HG03135 (cell line): Measurements from ENCODE around the gene EHMT1.
"Not testable (repeated sequence)": the region's sequence is repeated elsewhere in the genome, so short reads cannot be mapped to it uniquely, and the experiment has no call there.

Source experiments
- ATAC-seq: cut with Tn5 transposase; IDR thresholded peaks from one replicate; pipeline ENCODE4 v1.9.1; 2021; ENCODE audit warnings: mild to moderate bottlenecking, moderate library complexity; ENCODE audit not compliant: unreplicated experiment

EHMT1 gene

DNA sequence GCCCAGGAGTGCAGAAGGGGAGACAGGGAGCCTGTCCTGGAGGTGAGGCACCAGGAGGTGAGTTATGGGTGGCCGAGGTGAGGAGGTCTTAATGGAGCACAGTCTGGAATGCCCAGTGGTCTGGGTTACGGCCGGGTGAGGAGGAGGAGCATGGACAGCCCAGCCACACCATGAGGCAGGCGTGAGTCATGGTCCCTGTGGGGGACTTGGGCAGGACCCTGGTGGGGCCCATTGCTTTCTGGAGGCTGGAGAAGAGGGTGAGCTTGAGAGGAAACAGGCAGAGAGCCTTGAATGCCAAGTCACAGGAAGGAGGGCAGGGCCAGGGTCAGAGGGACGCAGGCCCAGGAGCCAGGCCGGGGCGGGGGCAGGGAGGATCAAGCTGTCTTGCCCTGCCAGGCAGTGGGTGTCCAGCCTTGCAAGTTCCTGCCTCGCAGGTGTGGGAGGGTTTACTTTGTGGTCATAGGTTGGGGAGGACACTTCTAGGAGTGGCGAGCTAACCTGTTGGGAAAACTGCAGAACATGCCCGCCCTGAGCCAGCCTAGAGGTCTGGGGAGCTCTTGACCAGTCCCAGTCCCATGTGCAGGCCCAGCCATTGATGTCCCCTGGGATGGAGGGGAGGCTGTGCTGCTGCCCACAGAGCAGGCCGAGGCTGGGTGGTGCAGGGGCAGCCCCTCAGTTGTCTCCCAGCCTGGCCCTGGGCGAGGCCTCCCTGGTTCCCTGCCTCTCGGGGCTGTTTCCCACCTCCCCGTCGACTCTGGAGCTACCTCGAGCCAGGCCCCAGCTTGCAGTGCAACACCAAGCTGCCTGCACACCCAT, 261.6 kb downstream of the EHMT1 start:
- ATAC-seq: no peak

DNA sequence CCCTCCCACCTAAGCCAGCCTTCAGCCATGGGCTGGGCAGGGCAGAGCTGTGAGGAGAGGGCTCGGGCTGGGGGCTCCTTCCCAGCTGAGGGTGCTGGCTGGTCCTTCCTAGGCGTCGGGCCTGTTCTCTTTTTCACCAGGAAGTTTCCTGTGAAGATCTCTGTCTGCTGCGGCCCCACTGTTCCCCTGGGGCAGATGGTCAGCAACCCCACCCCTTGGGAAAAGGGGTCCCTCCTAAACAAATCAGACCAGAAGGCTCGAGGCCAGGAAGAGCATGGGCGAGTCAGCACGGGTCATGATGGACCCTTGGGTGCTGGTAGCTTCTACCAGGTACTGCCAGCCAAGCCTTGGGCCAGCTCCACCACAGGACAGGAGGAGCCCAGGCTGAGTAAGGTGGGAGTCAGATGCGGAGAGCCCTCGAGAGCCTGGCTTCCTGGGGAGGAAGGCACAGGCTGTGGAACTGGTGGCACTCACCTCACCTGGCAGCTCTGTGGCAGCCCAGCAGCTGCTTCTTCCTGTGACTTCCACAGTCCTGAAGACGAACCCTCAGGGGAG, 262.2 kb downstream of the EHMT1 start:
- no peak for ATAC-seq

DNA sequence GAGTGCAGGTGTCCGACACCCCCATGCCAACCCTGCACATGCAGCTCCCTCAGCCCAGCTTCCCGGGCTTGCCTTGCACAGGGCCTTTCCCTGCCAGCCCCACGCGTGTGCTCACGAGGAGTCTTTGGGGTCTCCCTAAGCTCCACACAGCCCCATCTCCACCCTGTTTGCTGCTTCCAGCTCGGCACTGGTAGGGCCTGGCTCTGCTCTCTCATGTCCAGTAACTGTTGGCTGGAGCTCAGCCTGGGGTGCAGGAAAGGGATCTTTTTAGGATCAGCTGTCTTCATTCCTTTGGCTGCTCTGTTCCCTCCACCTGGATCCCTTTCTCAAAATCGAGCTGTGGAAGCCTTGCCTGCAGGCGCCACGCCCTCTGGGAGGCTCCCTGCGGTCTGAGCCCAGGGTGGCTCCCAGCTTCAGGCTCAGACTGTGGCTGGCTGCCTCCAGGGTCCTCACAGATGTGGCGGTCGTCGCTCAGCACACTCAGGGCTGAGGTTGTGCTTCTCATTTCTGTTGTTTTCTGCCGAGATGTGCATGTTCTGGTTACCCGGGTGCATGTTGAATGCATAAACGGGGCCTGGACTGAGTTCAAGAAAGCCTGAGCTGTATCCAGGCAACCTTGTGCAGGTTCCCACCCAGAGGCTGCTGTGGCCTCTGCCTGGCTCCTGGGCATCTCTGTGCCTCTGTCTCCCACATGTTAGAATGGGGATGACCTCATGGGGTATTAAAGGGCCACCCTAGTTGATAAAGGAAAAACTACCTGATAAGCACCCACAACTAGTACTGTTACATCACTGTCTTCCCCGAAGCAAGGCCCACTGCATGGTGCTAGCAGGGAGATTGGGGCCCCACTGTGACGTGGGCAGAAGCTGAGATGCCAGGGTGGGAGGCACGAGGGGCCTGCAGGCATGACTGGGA, 263.0 kb downstream of the EHMT1 start:
- ATAC-seq: no peak

DNA sequence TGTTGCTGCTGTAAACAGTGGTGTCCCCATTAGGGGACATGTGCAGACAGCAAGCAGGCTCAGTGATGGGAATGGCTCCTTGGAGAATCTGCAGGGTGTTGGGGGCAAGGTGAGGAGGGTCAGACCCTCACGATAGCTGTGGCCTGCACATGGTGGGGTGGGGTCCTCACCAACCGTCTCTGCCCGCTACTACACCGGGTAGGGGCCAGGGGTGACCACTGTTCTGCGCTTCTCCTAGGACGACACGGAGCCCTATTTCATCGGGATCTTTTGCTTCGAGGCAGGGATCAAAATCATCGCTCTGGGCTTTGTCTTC, 263.7 kb downstream of the EHMT1 start:
- no peak for ATAC-seq

DNA sequence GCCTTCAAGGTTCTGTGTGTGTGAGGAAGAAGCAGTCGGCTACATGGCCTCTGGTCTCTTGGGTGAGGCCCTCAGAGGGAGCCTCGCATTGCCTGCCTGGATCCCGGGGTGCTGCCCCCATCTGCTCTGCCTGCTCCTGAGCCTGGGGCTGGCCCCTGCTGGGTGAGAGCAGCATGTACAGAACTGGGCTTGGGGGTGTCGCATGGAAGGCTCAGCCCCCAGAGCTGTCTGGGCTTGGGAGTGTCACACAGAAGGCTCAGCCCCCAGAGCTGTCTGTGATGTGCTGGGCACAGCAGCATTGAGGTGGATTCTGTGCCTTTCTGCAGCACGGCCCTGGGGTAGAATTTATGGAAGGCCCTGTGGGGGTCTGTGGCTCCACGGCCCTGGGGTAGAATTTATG, 265.2 kb downstream of the EHMT1 start:
- not testable (repeated sequence) for ATAC-seq

DNA sequence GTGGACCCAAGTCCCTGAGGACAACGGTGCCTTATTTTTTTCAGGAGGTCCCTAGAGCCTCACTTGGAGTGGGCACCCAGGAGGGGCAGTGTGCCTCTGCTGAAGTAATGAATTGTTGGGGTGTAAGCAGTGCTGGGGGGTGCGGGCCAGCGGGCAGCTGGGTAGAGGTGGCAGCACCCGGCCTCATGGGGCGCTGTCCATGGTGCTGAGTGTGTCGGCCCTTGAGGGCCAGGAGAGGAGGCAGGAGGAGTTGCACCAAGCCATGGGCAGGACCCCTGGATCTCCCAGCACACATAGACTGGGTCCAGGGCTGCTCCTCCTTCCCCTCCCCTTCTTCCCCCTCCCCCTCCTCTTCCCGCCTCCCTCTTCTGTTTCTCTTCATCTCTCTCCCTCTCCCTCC, 265.7 kb downstream of the EHMT1 start:
- not testable (repeated sequence) for ATAC-seq

DNA sequence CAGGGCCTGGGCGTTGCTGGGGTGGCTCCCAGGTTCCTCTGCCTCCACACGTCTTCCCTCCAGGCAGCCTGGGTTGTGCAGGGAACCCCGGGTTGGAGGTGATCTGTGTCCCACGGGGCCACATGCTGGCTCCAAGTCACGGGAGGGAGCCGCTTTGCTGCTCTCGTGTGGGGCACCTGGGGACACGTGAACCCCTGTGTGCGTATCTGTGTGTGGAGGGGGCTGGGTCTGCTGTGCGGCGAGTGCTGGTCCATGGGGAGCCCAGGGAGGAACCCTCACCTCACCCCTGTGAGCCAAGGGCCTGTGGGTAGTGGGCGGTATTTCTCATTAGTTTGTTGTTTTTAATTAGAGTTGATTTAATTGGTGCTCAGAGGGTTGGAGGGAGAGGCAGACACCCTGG, 266.3 kb downstream of the EHMT1 start:
- ATAC-seq: not testable (repeated sequence)
